Suppressor macrophage treated with lipopolysaccharide for 1 hour (primary cell): ENCODE measurements around the gene PTTG2.

Source experiments
- DNase-seq, 3 donors: peaks; one replicate each; pipeline ENCODE4 v3.0.0-alpha.2; 2020 to 2022

PTTG2 gene

GRCh38 chr4:37989398-37990260 is 29.4 kb downstream of the PTTG2 start:
- DNase-seq = peak; percentile 65 to 84 (median 78)

GRCh38 chr4:37990731-37991245 is 30.6 kb downstream of the PTTG2 start:
- no peak for DNase-seq

- no peak for DNase-seq
These were observed 31.6 kb downstream of the PTTG2 start for GRCh38 chr4:37991623-37992410.

GRCh38 chr4:37993806-37994205 is 33.6 kb downstream of the PTTG2 start:
- DNase-seq = peak; percentile 47 to 68 (median 51)

GRCh38 chr4:37994569-37994968 is 34.4 kb downstream of the PTTG2 start:
- peak in 2 of 3 donors; percentile 26 to 36 for DNase-seq

GRCh38 chr4:37995299-37995821 is 35.2 kb downstream of the PTTG2 start:
- no peak for DNase-seq

- no peak for DNase-seq
These were observed 36.0 kb downstream of the PTTG2 start for GRCh38 chr4:37995981-37996775.

GRCh38 chr4:37998226-37998625 is 38.0 kb downstream of the PTTG2 start:
- DNase-seq = no peak

- no peak for DNase-seq
These were observed 39.0 kb downstream of the PTTG2 start for GRCh38 chr4:37999000-37999716.

- DNase-seq = no peak
These were observed 39.8 kb downstream of the PTTG2 start for GRCh38 chr4:37999965-38000364.

- no peak for DNase-seq
These were observed 41.7 kb downstream of the PTTG2 start for GRCh38 chr4:38001927-38002326.

GRCh38 chr4:38002451-38003071 is 42.4 kb downstream of the PTTG2 start:
- no peak for DNase-seq

GRCh38 chr4:38003102-38003501 is 42.9 kb downstream of the PTTG2 start:
- no peak for DNase-seq

GRCh38 chr4:38003628-38004027 is 43.4 kb downstream of the PTTG2 start:
- DNase-seq = no peak

GRCh38 chr4:38004062-38004461 is 43.9 kb downstream of the PTTG2 start:
- DNase-seq = no peak

- no peak for DNase-seq
These were observed 44.7 kb downstream of the PTTG2 start for GRCh38 chr4:38004887-38005286.

- no peak for DNase-seq
These were observed 45.4 kb downstream of the PTTG2 start for GRCh38 chr4:38005637-38006036.

- no peak for DNase-seq
These were observed 47.4 kb downstream of the PTTG2 start for GRCh38 chr4:38007645-38008044.

GRCh38 chr4:38008571-38009021 is 48.4 kb downstream of the PTTG2 start:
- DNase-seq = no peak

- no peak for DNase-seq
These were observed 49.2 kb downstream of the PTTG2 start for GRCh38 chr4:38009421-38009820.

- DNase-seq = no peak
These were observed 49.8 kb downstream of the PTTG2 start for GRCh38 chr4:38009949-38010348.
